Adipocyte (in vitro differentiated cells): ENCODE results near the gene FOXN3.

ENCODE experiments used
- DNase-seq: peaks from one replicate; pipeline ENCODE4 v3.0.0-alpha.2; 2015; ENCODE audit warnings: low read depth
- H3K27me3 ChIP-seq: replicated peaks from 2 replicates; pipeline ENCODE4 v1.7.0; 2013; ENCODE audit warnings: mild to moderate bottlenecking, low read length, moderate library complexity; ENCODE audit not compliant: control insufficient read depth, insufficient read depth
- H3K36me3 ChIP-seq: 2 replicates; pipeline ENCODE4 v1.7.0; 2013; ENCODE audit warnings: low read length, mild to moderate bottlenecking, moderate library complexity; ENCODE audit not compliant: control insufficient read depth, insufficient read depth, severe bottlenecking
- H3K4me1 ChIP-seq: 2 replicates; pipeline ENCODE4 v1.7.0; 2013; ENCODE audit warnings: mild to moderate bottlenecking, low read length, moderate library complexity; ENCODE audit not compliant: control insufficient read depth, insufficient read depth
- H3K4me3 ChIP-seq: 2 replicates; pipeline ENCODE4 v1.7.0; 2013; ENCODE audit warnings: mild to moderate bottlenecking, low read length, moderate library complexity
- H3K9ac ChIP-seq: 2 replicates; pipeline ENCODE4 v1.7.0; 2013; ENCODE audit warnings: mild to moderate bottlenecking, low read length, moderate library complexity
- H3K9me3 ChIP-seq: 2 replicates; pipeline ENCODE4 v1.7.0; 2013; ENCODE audit warnings: mild to moderate bottlenecking, low read length, moderate library complexity; ENCODE audit not compliant: control insufficient read depth

Gene FOXN3

GRCh38 chr14:89352976-89353765, 63.9 kb downstream of the FOXN3 start:
- peaks cover 34% of the 10 kb centered on the region for H3K4me1 ChIP-seq
- no peak overlapping the region for H3K4me3 ChIP-seq
- no peaks in the 10 kb centered on the region for H3K27me3 ChIP-seq
- no peaks in the 10 kb centered on the region for H3K9me3 ChIP-seq
- no peak overlapping the region for H3K9ac ChIP-seq
- no peak for DNase-seq
- H3K36me3 ChIP-seq = peaks cover 19% of the 10 kb centered on the region

DNA sequence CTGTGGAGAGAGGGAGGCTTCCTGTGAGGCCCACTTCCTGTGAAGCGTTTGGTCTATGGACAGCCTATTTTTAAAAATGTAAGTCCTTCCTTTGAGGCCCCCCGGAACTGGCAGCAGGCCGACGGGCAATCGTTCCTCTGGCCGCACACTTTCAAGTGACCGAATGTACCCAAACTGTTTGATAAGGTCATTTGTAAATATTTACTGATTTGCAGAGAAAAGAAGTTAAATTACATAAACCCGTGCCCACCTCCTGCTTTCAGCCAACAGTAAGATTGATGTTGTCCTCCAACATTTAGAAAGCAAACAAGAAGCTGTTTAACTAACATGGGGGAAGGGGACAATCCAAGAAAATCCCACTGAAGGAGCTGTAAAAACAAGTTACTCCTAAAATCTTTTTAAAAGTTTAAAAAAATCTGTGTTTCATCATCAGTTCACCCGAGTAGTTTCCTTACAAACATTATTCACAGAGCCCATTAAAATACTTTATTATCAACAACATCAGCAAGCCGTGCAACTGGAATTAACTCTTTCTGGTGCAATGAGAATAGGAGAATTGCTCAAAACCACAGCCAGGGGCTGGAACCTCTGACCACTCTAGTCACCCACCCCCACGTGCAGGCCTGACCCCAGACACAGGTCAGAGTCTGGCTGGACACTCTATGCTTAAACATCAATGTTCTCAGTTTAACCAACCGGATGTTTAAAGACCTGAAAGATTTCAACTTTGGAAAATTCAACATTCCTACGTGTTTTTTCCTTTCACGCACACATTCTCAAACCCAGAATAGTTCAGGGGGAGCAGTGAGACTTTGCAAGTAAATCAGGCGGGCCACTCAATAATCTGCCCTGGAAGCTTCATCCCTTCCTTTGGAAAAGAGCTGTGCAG, 65.3 kb downstream of the FOXN3 start:
- DNase-seq = peak; percentile 50

GRCh38 chr14:89351221-89351515, 65.9 kb downstream of the FOXN3 start:
- H3K4me1 ChIP-seq = peaks cover 35% of the 10 kb centered on the region

More for the DNA sequence above, 65.3 kb downstream of the FOXN3 start:
- no peaks in the 10 kb centered on the region for H3K9me3 ChIP-seq
- peaks cover 15% of the 10 kb centered on the region for H3K36me3 ChIP-seq
- H3K27me3 ChIP-seq = no peaks in the 10 kb centered on the region
- peak overlapping the region; percentile 52 for H3K4me3 ChIP-seq
- H3K9ac ChIP-seq = peak overlapping the region; percentile 70
- peaks cover 35% of the 10 kb centered on the region for H3K4me1 ChIP-seq

DNA sequence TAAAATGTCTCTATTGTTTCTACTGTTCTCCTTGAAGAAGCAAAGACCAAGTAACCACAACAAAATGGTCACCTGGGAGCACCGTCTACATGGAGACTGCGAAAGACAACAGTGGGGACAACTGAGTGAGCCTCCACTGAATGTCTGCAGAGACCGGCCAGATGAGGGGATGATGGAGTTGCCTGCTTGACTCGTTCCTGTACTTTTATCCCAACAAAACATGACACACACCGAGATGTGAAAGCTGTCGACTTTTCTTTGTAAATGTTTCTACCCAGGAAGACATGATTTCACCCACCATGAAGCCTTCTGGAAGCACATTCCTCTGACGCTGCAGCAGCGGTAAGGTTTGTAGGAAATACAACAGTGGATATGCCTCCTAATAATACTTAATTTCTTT, 66.9 kb downstream of the FOXN3 start:
- Histone ChIP-seq H3K36me3 (peaks cover 15% of the 10 kb centered on the region), H3K9ac (no peak overlapping the region), H3K27me3 (no peaks in the 10 kb centered on the region), H3K4me3 (no peak overlapping the region), H3K9me3 (no peaks in the 10 kb centered on the region), H3K4me1 (peaks cover 35% of the 10 kb centered on the region)
- DNase-seq = no peak

More at GRCh38 chr14:89351221-89351515, 65.9 kb downstream of the FOXN3 start:
- H3K36me3 ChIP-seq = peaks cover 15% of the 10 kb centered on the region
- H3K27me3 ChIP-seq = no peaks in the 10 kb centered on the region
- H3K4me3 ChIP-seq = peak overlapping the region; percentile 52
- DNase-seq = no peak
- H3K9ac ChIP-seq = peak overlapping the region; percentile 70
- no peaks in the 10 kb centered on the region for H3K9me3 ChIP-seq

GRCh38 chr14:89349171-89350008, 67.6 kb downstream of the FOXN3 start:
- Histone ChIP-seq H3K27me3 (no peaks in the 10 kb centered on the region), H3K9me3 (no peaks in the 10 kb centered on the region), H3K9ac (no peak overlapping the region), H3K36me3 (peaks cover 15% of the 10 kb centered on the region), H3K4me1 (peaks cover 35% of the 10 kb centered on the region), H3K4me3 (no peak overlapping the region)
- DNase-seq = no peak

- Histone ChIP-seq H3K27me3 (no peaks in the 10 kb centered on the region), H3K4me3 (no peak overlapping the region), H3K9ac (no peak overlapping the region), H3K4me1 (peaks cover 35% of the 10 kb centered on the region), H3K36me3 (peaks cover 15% of the 10 kb centered on the region), H3K9me3 (no peaks in the 10 kb centered on the region)
- DNase-seq = no peak
Observed at GRCh38 chr14:89348722-89349121, 68.3 kb downstream of the FOXN3 start.

GRCh38 chr14:89347885-89348284, 69.1 kb downstream of the FOXN3 start:
- H3K36me3 ChIP-seq = peaks cover 15% of the 10 kb centered on the region
- peaks cover 41% of the 10 kb centered on the region for H3K4me1 ChIP-seq
- no peak overlapping the region for H3K4me3 ChIP-seq
- H3K9ac ChIP-seq = no peak overlapping the region
- no peaks in the 10 kb centered on the region for H3K9me3 ChIP-seq
- H3K27me3 ChIP-seq = no peaks in the 10 kb centered on the region
- DNase-seq = no peak

- Histone ChIP-seq H3K36me3 (peaks cover 11% of the 10 kb centered on the region), H3K4me1 (peaks cover 35% of the 10 kb centered on the region), H3K9ac (no peak overlapping the region), H3K9me3 (no peaks in the 10 kb centered on the region), H3K4me3 (no peak overlapping the region), H3K27me3 (no peaks in the 10 kb centered on the region)
- DNase-seq = no peak
Observed at GRCh38 chr14:89344920-89345254, 72.1 kb downstream of the FOXN3 start.

DNA sequence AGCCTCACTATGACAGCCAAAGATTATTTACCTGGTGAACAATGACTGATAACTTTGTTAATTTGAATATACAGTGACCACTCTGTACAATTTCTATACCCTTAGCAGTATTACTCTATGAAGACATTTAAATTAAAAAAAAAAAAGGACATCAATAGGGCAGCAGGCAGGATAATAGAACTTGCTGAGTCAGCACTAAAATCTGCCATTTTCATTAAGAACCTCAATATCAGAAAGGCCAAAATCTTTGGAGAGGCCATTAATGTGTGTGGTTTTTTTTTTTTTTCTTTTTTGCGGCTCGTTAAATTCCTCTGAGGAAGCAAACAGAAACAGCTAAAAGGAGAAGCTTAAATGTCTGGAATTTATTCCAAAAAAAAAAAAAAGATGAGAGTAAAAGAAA, 73.7 kb downstream of the FOXN3 start:
- H3K4me3 ChIP-seq = no peak overlapping the region
- no peaks in the 10 kb centered on the region for H3K27me3 ChIP-seq
- DNase-seq = no peak
- H3K36me3 ChIP-seq = peaks cover 4% of the 10 kb centered on the region
- H3K4me1 ChIP-seq = peaks cover 39% of the 10 kb centered on the region
- H3K9ac ChIP-seq = no peak overlapping the region
- no peaks in the 10 kb centered on the region for H3K9me3 ChIP-seq

DNA sequence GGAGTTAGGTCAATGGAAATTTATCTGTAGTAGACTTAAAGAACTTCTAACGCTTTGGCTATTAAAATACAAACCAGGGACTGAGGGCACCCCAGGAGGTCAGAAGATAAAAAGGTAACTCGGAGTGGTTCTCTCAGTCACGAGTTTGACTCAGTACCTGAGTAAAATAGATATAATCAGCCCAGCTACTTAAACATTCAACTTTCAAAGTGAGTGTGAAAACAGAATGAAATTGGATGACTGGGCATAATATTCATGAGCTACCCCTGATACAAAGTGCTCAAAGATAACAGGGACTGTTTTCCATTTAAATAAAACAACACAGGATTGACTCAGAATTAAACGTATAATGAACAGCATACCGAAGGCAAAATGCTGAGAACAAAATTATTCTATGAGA, 75.0 kb downstream of the FOXN3 start:
- DNase-seq = no peak
- H3K4me1 ChIP-seq = peaks cover 49% of the 10 kb centered on the region
- H3K27me3 ChIP-seq = no peaks in the 10 kb centered on the region

More for the DNA sequence above, 75.0 kb downstream of the FOXN3 start:
- H3K4me3 ChIP-seq = no peak overlapping the region
- H3K9ac ChIP-seq = no peak overlapping the region
- H3K36me3 ChIP-seq = peaks cover 4% of the 10 kb centered on the region
- no peaks in the 10 kb centered on the region for H3K9me3 ChIP-seq
